ENCODE measurements around the gene CNTFR.

GRCh38 chr9:34629491-34629808 lies 39.9 kb upstream of the CNTFR start:
- TF ChIP-seq CTCF (conservative IDR thresholded peaks at IDR 0.05; ENCODE audit: low read length) (no peak), EZH2phosphoT487 (IDR thresholded peaks at IDR 0.05; ENCODE audit: borderline replicate concordance, low read depth, low read length) (no peak)

Measured in OCI-LY7 (cell line).